Activated T-cell treated with anti-CD3 and anti-CD28 coated beads for 1 hour (primary cell): ENCODE data around the gene SF3B3.

Experiments used
- DNase-seq: peaks from one replicate; pipeline ENCODE4 v3.0.0-alpha.2; 2020; ENCODE audit warnings: low read depth

SF3B3 gene

DNA sequence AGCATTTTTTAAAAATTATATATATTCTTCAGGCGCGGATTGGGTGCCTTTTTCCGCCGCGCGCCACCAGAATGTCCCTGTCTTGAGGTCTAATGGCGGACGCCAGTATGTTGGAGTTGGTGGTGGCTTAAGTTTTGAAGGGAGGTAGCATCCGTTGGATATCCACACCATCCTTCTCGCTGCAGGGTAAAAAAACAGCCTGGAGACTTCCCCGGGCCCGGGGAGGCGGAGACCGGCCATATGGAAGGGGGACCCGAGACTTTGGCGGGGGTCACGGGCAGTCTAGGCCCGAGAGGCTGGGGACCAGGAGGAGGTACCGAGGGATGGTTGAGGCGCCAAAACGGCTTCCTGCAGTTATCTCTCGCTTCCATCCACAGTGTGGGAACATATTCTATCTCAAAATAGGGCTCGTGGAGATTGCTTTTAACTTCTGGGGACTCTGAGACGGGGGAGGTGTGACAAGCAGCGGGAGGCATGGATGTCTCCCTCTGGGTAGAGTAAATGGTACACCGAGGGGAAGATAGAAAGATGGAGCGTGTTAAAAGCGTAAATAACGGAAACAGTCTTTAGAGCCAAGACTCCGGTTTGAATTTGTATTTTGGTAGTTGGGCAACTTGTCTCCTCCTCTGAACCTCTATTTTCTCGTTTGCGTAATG, at the start of gene SF3B3:
TSS of gene SF3B3 (plus strand) at position 74 of the 656 bp plus-strand sequence. CDS start 2,841 bp downstream, outside the sequence.
- DNase-seq = peak; percentile 63

DNA sequence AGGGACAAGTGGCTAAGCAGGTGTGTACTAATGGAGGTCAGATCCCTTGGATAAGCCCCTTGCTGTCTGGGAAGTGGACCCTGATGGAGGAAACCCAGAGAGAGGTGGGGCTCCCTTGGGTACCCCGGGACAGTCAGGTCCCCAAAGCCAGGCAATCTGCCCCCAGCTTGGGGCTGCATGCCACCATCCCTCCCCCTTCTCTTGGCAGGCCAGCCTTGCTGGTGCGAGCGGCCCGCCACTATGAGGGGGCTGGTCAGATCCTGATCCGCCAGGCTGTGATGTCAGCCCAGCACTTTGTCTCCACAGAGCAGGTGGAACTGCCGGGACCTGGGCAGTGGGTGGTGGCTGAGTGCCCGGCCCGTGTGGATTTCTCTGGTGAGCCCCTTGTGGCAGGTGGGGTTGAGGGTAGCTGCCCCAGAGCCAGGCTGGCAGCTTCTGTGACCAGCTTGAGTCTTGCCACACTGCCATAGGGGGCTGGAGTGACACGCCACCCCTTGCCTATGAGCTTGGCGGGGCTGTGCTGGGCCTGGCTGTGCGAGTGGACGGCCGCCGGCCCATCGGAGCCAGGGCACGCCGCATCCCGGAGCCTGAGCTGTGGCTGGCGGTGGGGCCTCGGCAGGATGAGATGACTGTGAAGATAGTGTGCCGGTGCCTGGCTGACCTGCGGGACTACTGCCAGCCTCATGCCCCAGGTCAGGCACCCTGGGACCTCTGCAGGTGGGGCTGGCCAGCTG, 49.1 kb upstream of the SF3B3 start:
- no peak for DNase-seq

DNA sequence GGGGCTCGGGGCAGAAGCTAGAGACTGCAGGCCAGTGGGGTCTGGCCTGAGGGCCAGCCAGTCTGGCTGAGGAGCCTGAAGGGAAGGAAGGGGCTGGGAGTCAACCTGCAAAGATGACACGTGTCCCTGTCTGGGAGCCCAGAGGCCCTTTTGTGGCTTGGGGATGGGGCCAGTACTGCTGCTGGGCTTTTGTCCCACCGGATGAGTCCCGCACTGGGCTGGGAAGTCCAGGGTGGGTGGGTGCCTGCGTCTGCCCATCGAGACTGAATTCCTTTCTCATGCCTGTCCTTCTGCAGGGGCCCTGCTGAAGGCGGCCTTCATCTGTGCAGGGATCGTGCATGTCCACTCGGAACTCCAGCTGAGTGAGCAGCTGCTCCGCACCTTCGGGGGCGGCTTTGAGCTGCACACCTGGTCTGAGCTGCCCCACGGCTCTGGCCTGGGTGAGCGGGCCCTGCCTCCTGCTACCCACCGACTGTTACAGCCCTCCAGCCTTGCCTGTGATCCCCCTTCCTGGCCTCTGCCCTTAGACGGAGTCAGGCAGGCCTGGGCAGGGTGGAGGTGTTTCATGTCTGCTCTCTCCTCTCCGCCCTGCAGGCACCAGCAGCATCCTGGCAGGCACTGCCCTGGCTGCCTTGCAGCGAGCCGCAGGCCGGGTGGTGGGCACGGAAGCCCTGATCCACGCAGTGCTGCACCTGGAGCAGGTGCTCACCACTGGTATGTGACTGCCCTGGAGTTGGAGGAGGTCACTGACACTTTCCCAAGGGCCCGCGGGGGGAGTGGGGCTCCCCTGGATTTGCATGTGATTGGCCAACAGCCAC, 48.4 kb upstream of the SF3B3 start:
- DNase-seq = no peak

DNA sequence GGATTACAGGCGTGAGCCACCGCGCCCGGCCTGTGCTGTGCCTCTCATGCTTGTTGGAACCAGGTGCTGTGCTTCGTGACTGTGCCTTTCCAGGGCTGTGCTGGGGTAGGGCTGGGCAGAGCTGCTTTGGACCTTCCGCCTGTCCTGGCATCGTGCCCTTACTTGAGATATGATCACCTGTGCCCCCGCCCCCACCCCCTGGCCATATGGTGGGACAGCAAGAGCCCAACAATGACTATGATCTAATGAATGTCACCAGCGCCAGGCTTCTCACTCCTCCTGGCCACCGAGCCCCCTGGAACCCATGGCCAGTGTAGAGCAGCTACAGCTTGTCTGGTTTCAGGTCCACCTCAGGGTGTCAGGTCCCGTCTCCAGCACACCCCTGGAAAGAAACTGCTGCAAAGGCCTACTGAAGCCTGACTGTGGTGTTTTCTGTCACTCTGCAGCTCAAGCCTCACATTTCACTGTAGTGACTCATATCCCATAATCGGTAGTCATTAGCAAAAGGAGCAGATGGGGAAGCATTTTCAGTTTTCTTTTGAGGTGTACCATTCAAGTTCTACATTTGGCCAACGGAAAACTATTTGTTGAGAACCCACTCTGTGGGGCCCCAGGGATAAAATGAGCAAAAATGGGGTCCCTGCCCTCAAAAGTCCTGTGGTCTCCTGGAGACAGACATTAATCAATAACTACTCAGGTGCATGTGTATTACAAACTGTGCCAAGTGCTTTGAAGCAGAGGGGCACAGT, 47.2 kb upstream of the SF3B3 start:
- no peak for DNase-seq

DNA sequence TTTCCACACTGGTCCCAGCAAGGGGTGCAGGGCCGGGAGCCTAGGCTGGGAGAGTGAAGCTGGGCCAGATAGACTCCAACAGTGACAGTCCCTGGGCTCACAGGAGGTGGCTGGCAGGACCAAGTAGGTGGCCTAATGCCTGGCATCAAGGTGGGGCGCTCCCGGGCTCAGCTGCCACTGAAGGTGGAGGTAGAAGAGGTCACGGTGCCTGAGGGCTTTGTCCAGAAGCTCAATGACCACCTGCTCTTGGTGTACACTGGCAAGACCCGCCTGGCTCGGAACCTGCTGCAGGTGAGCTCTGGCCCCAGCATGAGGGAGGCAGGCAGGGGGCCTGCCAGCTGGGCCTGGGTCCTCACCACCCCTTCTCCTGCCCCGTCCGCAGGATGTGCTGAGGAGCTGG, 45.4 kb upstream of the SF3B3 start:
- DNase-seq = no peak

DNA sequence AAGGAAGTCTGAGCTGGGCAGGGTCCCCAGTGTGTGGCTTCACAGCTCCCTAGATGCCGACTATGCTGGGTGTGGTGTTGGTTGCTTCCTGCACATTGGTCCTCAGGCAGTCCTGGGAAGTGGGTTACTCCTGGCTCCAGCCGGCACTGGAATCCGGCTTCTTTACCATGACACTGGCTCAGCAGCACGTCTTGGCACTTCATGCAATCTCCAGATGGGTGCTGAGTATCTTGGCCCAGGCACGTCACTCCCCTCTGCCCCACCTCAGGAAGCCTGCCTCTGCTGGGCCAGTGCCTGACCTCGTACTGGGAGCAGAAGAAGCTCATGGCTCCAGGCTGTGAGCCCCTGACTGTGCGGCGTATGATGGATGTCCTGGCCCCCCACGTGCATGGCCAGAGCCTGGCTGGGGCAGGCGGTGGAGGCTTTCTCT, 44.7 kb upstream of the SF3B3 start:
- DNase-seq = no peak

DNA sequence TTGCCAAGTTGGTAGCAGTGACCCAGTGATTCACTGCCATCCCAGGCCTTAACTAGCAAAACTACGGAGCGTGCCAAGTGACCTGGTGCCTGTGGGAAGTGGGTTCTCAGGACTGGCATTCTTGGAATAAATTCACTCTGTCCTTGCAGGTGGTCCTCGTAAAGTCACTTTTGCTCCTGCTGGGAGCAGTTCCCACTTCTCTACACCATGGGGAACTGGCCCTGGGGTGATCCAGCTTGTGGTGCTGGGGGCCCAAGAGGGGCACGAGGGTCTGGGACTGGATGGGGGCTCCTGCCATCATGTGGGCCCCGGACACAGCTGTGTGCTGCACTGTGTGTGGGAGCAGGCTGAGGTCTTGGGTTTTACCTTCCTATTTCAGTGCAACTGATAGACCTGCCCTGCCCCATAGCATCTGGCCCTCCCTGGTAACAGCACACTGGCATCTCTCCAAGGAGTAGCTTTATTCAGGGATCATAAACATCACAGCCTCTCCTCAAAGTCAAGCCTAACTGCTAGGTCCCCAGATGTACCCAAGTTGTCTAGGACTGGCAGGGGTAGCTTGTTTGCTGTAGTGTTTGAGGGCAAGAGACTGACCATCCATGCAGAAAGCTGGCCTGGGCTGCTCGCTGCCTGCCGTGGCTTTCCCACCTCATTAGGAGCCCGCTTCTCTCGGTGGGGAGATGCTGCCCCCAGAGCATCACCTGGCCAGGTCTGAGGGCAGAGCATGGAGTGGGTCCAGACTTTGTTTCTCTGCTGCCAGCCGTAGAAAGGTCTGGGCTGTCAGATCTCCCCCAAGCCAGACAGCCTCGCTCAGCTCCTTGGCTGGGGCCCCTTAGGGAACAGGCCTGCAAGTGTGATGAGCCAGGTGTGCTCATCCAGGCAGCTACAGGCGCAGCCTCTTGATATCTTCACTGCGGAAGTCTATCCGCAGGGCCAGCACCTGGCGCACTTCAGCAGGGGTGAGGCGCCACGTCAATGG, 43.2 kb upstream of the SF3B3 start:
- DNase-seq = no peak

DNA sequence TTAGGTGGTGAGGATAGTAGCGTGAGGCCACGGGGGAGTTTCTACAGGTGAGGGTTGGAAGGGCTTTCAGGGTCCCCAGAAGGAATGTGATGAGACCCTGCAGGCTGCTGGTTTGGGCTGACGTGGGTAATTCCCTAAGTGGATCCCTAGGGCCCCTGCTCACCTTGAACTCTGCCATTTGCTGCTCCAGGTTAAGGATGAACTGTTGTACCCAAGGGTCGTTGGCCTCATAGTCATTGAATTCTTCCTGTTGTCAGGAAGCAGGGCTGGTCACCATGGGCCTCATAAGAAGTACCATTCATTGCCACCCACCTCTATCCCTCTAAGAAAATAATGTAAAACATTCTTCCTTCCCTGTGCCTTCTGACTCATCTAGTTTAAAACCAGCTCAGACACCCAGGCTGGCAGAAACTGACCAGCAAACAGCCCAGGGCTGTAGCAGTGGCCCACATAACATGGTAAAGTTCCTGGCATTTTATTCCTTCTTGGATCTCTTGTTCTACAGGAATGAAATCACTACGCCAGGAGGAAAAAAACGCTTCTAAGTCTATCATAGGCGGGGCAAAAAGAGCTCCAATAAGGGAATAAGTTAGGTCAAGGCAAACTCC, 41.6 kb upstream of the SF3B3 start:
- no peak for DNase-seq

DNA sequence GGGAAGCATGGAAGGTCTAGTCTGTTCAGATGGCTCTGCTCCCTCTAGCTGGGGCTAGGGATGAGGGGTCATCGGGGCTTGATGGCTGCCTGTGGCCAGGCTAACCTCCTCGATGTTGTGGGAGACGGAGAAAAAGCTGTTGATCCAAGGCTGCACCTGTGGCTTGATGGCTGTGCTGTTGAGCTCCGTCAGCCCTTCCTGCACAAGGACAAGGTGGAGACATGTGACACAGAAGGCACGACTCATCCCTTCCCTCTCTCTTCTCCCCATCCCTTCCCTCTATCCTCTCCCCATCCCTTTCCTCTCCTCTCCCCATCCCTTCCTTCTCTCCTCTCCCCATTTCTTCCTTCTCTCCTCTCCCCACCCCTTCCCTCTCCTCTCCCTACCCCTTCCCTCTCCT, 41.0 kb upstream of the SF3B3 start:
- DNase-seq = no peak

DNA sequence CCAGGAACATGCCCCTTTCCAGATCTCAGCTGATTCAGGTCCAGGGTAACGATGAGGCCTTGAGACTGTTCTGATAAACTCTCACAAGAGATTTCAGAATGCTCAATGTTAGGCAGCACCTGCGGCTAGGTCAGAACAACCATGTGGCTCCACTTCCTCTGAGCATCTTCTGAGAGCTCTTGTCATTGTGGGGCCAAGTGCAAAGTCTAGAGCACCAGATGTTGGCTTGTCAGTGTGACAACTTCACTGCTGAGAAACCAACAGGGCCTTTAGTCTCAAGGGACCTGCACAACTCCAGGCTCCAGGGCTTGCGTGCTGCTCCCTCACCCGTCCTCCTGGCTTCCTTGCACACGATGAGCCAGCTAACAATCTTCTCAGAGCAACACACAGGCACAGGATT, 40.2 kb upstream of the SF3B3 start:
- no peak for DNase-seq

DNA sequence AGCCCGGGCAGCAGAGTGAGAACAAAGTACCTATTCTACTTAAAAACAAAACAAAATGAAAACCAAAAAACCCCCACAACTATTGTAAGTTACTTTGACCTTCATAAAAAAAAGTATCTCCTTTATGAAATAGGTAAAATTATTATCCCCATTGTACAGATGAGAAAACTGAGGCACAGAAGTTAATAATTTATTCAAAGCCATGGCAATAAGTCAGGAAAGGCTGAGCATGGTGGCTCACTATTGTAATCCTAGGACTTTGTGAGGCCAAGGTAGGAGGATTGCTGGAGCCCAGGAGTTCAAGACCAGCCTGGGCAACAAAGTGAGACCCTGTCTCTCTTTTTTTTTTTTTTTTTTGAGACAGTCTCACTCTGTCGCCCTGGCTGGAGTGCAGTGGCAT, 38.7 kb upstream of the SF3B3 start:
- DNase-seq = no peak

DNA sequence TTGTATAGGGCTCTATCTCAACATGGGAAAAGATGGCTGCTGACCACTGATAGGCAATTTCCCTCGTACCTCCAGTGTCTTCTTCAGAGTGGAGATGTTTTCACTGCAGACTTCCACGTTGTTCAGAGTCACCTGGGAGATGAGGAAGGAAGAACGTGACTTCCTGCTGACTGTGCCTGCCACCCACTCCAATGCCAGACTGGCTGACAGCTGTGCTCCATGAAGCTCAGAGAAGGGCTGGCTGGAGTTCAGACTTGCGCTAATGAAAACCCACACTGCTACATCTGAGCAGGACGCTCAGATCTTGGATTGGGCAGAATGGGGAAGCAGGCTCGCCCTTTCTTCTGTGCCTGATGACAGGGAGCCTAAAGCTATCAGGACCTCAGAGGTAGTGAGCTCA, 33.4 kb upstream of the SF3B3 start:
- no peak for DNase-seq

DNA sequence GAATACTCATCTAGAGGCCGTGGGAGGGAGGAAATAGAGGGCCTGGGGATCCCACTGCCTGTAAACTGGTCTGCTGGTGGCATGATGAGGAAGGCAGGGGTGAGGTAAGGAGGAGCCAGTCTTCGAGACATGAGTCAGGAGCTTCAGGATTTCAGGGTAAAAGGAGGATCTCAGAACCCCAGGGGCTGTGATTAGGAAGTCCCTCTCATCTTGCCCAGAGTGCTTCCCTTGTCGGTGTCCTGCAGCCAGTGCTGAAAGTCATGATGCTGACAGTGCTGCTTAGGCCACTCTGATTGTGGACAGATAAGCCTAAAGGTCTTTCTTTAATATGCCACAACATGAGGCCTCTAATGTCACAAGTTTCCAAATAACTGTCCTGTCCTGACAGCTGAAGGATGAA, 29.8 kb upstream of the SF3B3 start:
- DNase-seq = no peak

DNA sequence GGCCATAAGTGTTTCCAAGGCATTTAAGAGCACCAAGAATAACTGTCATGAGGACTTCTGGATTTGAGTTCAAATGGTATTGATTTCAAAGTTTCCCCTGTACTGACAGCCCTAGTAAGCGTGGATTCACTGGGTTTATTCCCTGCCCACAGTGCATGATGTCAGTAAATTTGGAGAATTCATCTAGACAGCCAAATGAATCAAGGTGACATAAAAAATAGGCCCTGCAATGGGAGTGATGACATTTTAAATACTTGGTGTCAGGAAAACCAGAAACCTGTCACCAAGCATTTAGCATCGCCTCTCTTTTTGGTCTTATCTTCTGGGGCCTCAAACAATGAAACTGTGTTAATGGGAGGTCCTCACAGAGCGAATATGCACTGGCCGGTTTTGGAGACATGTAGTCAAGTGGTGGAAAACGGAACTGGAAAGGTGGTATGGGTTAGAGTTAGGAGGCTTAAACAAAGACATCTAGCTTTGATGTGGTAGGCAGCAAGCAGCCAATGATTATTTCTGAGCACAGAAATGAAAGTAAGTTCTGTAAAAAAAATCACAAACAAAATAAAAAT, 29.3 kb upstream of the SF3B3 start:
- no peak for DNase-seq

DNA sequence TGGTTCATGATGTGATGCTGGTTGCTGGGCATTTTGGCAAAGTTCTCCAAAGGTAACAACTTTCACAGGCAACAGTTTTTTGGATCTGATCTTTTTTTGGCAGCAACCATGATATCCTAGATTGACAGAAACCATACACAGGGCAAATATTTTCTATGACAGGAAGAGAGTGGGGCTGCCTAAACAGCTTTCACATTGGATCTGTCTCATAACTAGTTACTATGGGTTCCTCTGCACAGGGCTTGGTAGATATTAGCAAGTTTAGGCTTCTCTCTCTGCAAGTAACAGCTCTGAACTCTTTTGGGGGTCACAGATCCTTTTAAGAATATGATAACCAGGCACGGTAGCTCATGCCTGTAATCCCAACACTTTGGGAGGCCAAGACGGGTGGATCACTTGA, 28.8 kb upstream of the SF3B3 start:
- no peak for DNase-seq

DNA sequence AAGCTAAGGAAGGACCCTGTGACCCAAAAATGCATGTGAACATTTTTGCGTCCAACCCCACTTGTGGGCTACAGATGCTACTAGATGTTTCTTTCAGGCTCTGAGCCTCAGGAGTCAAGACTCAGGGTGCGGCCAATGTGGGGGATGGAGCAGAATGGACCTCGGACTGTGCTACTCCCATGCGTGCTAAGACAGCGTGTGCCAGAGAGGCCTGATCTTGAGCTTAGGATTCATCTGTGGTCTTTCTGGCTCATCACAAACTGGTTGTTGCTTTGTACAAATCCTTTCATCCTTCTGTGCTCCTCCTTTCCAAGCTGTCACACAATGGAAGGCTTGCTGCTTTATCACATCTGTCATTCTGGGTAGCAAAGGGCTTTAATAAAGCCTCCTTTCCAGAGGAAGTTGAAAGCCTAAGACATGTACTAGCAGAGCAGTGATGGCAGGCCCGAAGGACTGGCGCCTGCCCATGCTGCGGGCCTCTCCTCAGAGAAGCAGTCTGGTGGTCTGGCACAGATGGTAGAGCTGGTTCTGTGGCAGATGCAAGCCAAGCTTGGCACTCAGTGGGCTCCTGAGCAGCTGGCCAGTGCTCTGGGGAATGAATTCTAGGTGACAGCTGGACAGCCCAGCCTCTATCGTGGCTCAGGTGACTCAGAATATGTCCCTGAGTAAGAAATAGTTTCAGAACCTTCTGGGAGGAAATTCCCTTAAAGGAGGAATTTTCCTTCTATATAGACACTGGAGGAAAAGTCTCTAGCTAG, 28.0 kb upstream of the SF3B3 start:
- DNase-seq = no peak

DNA sequence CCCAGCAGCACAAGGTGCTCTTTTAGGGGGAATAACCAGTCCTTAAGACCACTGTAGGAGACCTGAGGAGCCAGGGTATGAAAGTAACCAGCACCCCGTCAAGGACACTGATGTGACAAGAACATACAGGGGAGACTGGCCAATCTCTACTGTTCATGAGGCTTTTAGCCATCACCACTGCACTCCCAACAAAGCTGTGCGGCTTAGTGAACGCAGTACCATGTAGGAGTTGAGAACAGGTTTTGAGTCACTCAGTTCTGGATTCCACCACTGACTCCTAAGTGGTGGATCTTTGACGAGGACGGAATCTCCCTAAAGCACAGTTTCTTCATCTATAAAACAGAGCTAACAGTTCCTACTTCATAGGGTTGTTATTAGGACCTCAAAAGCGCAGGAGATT, 27.1 kb upstream of the SF3B3 start:
- no peak for DNase-seq

DNA sequence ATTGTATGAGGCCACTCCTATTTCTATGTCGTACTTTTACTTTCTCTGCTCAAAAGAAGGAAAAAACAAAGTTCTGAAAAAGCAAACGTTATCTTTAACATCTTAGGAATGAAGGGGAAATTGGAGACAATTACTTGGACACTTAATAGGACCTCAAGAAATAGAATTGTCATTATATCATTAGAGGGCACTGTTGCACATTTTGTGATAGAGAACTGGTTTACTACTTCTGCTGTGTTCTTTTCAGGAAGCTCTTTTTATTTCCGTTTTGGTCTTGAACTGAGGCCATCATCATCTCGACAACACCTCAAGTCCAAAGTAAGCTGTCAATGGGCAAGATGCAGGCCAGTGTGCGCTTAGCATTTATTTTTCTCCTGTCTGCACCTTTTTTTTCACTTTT, 14.9 kb upstream of the SF3B3 start:
- no peak for DNase-seq

DNA sequence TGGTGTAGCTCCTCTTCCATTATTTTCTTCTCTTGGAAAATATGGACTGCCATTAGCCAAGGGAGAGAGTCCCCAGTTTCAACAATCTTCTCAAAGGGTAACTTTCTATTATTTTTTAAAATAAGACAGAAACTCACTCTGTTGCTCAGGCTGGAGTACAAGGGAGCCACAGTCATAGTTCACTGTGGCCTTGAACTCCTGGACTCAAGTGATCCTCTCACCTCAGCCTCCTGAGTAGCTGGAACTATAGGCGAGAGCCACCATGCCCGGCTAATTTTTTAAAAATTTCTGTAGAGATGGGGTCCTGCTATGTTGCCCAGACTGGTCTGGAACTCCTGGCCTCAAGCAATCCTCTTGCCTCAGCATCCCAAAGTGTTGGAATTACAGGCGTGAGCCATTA, 13.4 kb upstream of the SF3B3 start:
- no peak for DNase-seq

DNA sequence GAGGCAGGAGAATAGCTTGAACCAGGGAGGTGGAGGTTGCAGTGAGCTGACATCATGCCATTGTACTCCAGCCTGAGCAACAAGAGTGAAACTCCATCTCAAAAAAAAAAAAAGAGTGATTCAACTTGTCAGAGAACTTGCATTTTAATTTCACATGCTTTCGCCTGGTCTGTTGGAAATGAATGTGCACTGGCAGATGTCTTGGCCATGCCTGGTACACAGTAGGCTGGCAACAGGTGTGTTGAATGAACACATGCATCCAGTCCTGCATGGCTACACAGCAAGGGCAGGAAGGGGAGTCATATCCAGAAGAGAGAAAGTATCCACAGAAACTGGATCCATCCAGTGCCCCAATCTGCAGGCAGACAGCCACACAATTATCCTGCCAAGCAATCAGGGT, 11.8 kb upstream of the SF3B3 start:
- DNase-seq = no peak
